GM19025 (cell line): Measurements from ENCODE around the gene CLC.

Experiments used
- ATAC-seq: cut with Tn5 transposase; IDR thresholded peaks from one replicate; pipeline ENCODE4 v1.9.1; 2021; ENCODE audit warnings: mild to moderate bottlenecking, low read depth, moderate library complexity; ENCODE audit not compliant: unreplicated experiment

Gene CLC

DNA sequence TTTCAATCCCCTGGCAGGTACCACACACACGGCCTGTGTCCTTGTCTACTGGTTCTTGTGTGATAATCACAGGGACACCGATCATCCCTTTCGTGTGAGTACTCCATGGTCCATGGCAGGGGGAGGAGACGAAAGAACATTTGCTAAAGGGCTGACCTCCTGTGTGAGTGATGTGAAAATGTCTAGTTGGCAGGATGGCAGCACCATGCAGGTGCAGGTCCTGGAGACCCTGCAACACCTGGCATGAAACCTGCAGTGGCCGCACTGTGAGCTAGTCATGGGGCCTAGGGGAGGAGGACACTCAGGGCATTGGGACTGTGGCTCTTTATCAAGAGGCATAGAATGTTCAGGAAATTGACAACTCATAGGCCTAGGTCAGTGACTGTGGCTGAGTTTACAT, 56.4 kb downstream of the CLC start:
- ATAC-seq, result no peak
